HG03442 (cell line): Measurements from ENCODE around the gene HNRNPK.
"Not testable (repeated sequence)": the region's sequence is repeated elsewhere in the genome, so short reads cannot be mapped to it uniquely, and the experiment has no call there.

Experiments
- ATAC-seq: cut with Tn5 transposase; IDR thresholded peaks from one replicate; pipeline ENCODE4 v1.9.1; 2021; ENCODE audit warnings: mild to moderate bottlenecking, moderate library complexity; ENCODE audit not compliant: unreplicated experiment

The HNRNPK gene

DNA sequence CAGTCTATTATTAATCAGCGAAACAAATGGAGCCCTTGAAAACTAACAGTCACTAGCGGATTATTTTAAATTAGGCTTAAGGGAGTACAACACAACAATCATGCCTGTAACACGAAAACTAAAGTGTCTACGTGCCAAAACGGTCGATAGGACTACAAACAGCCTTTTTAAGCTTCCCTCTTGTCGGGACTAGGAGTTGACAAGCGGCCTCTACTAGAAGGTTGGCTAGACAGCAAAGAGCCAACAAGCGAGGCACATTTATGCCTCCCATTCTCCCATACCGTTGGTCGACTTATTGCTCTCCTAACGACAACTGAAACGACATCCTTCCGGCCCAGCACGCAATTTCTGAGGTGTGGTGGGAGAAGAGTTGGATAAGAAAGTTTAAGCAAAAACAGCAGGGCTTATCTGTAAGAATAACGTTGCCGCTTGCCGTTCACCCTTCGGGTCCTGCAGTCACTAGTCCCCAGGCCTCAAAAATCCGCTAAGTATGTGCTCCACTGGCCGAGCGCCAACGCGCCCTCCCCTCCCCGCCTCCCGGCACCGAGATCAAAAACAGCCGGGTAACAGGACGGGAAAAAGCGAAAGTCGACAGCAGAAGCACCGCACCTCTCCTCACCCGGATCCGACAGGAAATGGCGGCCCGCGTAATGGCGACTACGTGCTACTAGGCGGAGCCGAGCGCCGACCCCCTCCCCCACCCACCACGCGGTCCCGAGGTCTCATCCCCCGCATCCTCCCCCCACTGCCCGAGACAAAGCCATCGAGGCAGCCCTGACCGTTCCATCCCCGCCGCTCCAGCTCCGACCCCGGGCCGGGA lies 813 bp downstream of the HNRNPK start:
- ATAC-seq = peak; percentile 17

DNA sequence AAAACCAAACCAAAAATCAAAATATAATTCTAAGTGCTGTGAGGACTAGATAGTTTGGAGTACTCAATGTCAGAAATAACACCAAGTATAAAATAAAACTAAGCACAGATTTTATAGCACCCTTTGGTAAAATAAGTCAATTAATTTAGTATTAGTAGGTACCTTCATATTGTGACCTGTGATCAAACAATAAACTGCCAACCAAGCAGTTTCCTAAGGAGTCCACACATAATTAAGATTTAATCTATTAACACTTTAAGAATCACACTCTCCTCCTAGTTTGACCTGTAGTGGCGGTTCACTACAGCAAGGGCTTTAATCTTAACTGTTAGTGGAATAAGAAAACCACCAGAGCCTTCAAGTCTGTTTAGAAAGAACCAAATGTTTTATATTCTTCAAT lies 2.8 kb downstream of the HNRNPK start:
- no peak for ATAC-seq

DNA sequence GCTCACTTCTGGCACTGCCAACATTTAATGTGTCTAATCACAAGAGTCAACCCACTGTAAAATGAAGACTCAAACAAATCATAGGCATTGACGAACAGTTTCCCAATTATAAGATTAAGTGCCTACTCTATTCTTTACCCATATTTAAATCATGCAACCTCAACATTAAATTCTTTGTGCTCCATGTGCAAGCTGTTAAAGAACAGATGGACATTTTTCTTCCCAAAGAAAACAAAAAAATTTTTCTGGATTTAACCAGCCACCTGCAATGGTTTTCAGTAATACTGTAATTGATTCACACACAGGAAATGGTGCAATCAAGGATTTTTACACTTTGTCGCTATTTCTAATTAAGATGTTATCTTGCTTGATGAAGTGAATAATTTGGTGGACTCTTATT lies 3.6 kb downstream of the HNRNPK start:
- no peak for ATAC-seq

DNA sequence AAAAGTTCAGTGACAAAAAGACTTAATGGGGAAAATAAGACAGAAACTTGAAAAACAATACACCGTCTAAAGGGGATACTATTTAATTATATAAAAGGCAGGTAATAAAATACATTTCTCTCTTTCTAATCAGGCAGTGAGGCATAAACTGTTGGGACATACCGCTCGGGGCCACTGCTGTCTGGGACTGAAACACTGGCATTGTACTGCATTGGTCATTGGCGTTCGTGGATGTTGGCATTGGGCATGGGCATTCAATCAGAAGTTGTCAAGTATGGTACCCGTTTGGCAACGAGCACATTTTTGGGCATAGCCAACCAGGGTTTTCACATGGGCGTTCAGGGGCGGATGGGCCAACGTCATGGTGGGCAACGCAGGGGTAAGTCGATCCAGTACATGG lies 4.7 kb downstream of the HNRNPK start:
- no peak for ATAC-seq

DNA sequence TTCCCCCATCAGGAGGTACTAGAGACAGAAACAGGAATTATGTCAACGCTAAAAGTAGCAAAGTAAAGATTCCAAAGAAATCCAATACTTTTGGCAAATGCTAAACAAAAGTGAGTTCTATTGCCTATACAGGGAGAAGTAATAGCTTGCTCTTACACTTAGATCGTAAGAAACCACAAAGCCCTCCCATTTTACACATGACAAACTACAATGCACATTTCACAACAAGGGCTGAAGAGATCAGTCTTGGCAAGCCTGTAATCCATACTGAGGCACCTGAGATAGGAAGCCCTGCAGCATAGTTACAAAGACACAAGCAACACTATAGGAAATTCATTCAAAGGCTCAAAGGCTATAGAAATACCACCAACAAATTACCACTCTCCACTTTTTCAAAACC lies 7.7 kb downstream of the HNRNPK start:
- ATAC-seq = no peak

DNA sequence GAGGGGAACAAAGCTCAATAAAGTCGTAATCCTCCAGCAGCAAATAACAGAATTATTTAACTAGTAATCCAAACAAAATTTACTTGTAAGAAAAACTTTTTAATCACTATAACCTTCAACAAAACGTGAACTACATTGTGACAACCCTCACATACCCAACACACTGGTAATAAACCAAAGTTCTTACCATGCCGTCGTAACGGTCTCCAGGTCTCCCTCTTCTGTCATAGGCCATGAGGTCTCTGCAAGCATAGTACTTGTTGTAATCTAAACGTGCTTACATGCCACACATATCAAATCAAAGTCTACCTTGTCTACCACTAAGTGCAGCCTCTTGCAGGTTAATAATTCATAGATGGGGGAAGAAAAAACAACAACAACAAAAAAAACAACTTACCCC lies 8.5 kb downstream of the HNRNPK start:
- ATAC-seq = no peak

DNA sequence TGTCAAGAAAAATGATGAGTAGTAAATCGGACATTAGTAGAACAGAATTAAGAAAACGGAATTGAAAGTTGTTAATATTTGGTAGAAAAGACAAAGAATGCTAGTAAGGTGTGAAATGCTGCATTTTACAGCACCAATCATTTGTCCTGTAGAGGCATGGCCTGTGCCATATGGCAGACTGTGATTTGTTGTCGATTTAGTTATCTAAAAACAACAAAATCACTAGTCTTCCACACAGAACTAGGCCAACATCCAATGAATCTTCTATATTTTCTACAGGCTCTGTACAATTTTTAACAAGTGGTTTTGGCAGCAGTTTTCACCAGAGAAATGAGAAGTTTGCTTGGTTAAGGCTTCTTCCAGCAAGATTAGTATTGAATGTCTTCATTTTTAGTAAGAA lies 10.4 kb downstream of the HNRNPK start:
- no peak for ATAC-seq

DNA sequence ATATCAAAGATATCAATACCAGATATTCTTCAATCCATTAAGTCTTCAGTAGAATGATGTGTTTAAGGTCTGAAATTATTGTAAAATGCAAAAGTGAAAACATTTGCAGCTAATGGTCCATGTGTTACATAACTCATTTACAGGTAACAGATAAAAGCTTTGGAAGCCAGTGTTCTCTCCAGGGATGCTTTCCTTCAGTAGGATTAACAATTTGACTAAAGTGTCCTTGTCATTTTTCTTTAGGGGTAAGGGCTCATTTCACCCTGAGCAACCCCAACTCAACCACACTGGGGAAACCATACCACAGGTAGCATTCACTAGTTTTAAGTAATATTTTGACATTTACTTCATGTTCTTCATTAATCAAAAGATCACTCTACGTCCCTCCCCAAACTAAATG lies 12.9 kb downstream of the HNRNPK start:
- ATAC-seq = no peak

DNA sequence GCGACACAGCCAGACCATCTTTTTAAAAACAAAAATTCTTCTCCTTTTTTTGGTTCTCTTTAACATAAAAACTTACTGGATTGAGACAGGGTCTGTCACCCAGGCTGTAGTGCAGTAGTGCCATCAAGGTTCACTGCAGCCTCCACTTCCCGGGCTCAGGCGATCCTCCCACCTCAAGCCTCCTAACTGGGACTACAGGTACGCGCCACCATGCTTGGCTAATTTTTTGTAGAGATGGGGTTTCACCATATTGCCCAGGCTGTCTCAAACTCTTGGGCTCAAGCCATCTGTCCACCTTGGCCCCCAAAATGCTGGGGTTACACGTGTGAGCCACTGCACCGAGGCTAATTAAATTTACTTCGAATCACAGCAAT lies 13.8 kb downstream of the HNRNPK start:
- ATAC-seq = no peak

DNA sequence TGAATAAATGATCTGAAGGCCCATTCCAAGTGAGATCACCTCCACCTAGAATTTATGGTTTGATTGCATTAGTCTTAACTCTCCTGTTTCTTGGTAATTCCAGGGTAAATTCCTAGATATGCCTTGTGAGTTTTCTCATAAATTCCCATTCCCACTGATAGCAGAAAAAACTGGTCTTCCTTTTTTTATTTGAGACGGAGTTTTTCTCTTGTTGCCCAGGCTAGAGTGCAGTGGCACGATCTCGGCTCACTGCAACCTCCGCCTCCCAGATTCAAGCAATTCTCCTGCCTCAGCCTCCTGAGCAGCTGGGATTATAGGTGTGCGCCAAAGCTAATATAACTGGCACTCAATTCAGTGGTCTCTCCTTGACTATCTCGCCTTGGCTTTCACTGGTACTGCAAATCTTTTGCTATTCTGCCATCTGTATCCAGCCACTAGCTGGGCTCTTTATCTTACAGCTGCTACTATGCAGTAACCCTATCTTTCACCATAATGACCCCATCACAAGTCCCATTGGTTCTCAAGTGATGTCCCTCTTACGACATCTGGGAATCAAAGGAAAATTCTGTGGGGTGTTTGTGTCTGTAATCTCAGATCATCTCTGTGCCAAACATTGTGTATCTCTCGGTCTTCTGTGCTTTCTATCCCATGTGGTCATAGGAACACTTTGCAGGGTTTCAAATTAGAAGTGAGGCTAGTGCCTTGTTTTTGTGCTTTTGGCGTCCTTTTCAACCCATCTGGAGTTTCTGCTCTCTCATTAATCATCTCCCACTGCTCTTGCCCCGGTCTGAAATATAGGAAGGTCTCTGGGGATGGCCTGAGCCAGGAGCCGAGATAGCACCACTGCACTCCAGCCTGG lies 14.4 kb downstream of the HNRNPK start:
- no peak for ATAC-seq

DNA sequence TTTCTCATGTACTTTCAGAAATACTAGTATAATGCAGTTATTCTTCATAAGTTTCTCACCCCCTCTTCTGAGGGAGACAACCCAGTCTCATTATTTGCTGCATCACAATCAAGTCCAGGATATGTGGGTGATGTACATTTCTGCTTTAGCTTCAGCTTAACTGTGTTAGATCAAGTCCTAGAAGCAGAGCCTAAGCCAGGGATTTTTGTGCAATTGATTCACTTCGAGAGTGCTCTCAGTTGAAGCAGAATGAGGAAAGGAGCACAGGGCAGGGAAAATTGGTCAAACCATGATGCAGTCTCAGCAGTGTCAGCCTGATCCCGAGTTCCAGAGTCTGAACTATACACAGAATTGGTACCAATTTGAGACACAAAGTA lies 15.1 kb downstream of the HNRNPK start:
- ATAC-seq = no peak

DNA sequence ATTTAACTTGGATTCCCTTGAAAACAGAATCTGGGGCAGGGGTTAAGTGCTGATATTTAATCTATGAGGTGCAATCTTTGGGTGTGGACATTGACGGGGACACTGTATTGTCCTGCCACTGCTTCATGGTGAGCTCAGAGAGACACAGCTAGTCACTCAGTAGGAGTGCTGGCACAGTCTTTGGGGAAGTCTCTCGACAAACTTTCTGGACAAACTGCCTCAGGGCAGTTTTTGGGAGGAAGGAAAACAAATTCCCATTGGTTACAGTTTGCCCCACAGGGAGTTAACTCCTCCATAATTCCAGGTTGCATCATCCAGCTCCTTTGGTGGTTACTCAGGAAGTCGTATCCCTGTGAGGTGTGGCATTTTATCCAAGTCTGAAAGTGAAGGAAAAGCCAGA lies 17.9 kb downstream of the HNRNPK start:
- no peak for ATAC-seq

DNA sequence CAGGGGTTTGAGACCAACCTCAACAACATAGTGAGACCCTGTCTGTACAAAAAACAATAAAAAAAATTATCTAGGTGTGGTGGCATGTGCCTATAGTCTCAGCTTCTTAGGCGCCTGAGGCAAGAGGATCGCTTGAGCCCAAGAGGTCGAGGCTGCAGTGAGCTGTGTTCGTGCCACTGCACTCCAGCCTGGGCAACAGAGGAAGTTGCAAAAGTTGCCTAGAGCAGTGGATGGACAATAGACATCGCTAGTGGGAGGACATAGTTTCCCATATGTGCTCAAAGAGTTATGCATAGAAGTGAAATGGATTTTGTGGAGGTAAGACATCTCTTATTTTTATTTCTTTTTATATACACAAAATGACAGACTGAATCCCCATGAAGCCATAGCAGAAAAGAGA lies 19.0 kb downstream of the HNRNPK start:
- ATAC-seq = no peak

DNA sequence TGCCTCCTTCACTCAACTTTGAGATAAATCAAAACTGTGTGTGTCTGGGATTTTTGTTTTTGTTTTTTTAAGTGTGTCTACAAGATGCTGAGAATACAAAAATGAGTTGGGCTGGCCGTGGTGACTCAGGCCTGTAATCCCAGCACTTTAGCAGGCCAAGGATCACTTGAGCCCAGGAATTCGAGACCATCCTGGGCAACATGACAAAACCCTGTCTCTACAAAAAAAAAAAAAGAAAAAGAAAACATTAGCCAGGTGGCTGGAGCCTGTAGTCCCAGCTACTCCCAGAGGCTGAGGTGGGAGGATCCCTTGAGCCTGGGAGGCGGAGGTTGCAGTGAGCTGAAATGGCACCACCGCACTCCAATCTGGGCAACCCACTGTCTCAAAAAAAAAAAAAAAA lies 21.0 kb downstream of the HNRNPK start:
- no peak for ATAC-seq

DNA sequence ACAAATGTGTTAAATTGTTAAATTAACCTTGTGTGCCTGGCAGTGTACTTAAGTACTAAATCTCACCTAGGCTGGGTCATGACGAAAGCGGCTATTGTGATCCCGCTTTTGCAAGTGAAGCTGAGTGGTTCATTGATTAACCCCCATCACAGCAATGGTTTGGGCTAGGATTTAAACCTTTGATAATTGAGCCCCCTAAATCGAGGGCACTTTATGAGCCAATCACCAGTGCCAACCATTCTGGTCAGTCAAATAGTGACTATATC lies 22.8 kb downstream of the HNRNPK start:
- ATAC-seq = no peak

DNA sequence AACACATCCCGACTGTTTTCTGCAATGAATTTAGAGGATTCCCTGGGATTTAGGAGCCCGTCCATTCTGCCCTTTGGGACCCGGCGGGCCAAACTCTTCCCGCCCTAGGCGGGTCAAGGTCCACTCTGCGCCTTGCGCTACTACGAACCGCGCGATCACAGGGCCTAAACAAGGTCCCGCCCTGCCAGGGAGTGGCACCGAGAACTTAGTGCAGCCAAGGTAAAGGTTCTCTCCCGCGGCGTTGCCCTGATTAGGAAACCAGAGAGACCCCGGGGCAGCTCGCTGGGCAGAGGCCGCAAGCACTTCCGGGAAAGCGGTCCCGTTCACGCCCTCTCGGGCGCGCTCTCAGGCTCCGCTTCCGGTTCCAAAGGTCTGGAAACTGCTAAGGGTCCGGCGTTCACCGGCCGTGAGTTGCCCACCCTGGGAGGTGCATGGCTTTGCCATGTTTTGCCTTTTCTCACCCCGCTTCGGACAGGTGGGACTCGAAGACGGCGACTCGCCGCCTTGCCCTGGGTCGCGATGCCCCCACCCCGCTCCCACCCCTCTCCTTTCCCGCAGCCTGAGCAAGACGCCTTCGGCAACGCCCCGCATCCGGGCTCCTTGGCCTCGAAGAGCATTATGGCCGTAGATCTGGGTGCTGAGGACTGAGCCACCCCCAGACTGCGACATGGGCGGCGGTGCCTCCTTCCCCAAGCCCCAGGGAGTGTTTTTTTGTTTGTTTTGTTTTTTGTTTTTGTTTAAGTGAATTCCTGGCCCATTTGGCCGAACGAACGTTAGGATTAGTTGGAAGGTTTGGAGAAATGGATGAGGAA lies 23.4 kb downstream of the HNRNPK start:
- ATAC-seq = peak; percentile 71

DNA sequence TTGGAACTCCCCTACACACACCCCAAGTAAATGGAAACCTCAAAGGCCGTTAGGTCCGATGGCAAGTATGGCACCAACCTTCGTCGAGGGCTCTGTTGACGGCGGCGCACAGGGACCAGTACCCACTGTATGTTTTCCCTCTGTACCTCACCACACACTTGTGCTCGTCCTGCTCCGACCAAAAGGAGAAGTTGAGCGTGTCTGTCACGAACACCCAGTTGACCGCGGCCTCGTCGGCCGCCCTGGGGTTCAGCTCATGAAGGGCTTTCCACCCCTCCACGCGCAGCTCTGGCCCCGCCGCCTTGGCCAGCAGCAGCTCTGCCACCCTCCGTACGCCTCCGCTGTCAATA lies 24.0 kb downstream of the HNRNPK start:
- peak; percentile 45 for ATAC-seq

DNA sequence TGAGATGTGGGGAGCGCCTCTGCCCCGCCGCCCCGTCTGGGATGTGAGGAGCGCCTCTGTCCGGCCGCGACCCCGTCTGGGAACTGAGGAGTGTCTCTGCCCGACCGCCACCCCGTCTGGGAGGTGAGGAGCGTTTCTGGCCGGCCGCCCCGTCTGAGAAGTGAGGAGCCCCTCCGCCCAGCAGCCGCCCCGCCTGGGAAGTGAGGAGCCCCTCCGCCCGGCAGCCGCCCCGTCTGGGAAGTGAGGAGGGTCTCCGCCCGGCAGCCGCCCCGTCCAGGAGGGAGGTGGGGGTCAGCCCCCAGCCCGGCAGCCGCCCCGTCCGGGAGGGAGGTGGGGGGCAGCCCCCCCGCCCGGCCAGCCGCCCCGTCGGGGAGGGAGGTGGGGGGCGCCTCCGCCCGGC lies 31.9 kb downstream of the HNRNPK start:
- not testable (repeated sequence) for ATAC-seq

DNA sequence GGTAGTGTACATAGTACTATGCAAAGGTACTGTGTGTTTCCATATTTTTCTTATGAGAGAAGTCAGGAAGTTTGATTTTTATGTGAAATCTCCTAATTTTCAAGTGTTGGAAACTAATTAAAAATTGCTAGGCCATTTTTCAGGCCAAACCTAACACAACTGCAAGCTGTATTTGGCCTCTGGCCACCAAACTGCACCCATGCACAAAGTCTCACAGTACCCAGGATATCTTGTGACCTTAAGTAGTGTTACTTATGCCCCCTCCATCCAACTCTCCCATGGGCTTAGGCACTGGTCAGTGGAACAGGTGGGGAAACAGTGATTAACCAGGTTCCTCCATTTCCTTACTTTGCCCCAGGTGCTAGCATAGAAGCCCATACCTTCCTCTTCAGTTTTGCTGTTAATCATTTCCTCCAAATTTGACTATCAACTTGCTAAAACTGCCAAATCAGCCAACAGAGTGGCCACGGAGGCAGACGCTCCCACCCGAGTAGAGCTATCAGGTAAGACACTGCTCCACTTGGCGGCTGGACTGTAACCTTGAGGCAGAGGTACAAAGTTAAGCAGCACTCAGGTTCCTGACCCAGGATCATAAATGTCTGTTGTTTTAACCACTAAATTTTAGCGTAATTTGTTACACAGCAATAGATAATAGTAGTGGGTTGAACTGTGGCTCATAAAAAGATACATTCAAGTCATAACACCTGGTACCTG lies 39.3 kb downstream of the HNRNPK start:
- no peak for ATAC-seq

DNA sequence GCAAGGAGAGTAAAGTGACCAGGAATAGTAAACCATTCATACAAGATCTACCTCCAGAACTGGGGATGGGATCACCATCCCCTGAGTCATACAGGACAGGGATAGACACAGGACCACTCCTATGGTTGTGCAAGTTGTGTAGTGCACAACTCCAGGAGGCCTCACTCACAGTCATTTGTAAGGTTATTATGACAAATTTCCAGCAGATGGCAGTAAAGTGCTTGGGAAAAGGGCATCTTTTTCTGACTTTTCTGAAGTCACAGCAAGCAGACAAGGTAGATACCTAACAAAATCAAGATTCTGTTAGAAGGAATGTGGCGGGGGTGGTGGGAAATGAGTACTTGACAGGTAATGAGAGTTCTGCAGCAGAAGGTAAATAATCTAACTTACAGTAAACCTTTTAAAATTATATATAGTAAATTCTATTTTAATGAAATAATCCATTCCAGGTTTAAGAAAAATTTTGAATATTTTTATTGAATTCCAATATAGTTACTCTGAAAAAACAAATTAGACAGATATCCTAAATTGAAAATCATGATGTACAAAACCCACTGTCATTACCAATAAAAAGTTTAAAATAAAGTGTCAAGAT lies 42.1 kb downstream of the HNRNPK start:
- peak; percentile 61 for ATAC-seq

DNA sequence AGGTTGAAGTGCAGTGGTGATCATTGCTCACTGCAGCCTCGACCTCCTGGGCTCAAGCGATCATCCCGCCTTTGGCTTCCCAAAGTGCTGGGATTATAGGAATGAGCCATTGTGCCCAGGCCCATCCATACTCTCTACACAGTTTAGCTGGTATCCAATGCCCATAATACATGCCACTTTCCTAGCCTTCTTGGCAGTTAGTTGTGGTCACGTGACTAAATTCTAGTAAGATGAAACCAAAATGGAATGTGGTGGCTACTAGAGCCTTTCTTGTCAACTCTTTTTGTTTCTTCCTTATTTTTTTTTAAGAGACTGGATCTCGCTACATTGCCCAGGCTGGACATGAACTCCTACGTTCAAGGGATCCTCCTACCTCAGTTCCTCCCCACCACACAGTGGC lies 43.5 kb downstream of the HNRNPK start:
- ATAC-seq = no peak
